Dermis microvascular lymphatic vessel endothelial cell (primary cell): ENCODE measurements around the gene MSI2. TPM values are rescaled to one million over a fixed set of nuclear protein-coding genes. Genes with fewer than 3 reads are reported as not detected.
A peak's percentile ranks its signal among the peaks of the same experiment; 100 is the strongest.

Source experiments
- DNase-seq, 2 donors: peaks; one replicate each; pipeline versions ENCODE4 v3.0.0 to v3.0.0-alpha.2; 2010; ENCODE audit warnings: low read depth in 2 of 2
- total RNA-seq: library from RNA; depleted of rRNA; stranded (reverse); fragments of >200 nt; gene quantifications from 2 replicates; pipeline ENCODE4 v1.2.1, GENCODE V29; 2014

Gene MSI2
- total RNA-seq, 1 donor from 2014 or later: 7.4 TPM

DNA sequence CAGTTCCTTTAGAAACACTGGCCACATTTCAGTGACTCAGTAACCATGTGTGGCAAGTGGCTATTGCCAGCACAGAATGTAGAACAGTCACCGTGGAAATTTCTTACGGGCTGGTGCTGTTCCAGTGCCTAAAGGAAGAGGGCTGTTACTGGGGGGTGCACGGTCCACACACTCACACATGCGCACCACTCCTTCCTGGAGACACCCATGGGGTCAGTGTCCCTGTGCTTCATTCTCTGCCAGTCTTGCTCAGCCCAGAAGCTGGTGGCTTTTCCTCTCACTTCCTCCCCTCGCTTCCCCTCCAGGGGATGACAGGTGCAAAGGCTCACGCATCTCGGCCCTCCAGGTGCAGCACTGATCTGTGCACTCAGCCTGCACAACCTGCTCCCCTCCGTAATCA, 373.1 kb downstream of the MSI2 start:
- no peak for DNase-seq

DNA sequence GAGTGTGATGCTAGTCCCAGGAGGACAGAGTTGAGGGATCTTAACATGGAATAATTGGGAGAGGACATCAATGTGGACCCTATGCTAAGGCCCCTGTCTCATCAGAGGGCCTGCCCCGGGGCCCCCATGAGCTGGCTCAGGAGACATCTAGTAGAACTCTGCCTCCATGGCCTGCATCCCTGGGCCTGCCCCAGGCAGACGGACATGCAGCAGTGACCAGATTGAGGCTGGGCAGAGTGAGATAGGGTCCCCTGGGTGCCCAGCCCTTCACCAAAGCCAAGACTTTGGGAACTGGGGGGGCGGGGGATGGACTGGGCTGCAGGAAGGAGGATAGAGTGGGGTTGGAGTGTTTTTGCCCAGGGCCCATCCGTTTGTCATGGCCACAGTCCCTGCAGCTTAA, 373.6 kb downstream of the MSI2 start:
- DNase-seq: no peak

DNA sequence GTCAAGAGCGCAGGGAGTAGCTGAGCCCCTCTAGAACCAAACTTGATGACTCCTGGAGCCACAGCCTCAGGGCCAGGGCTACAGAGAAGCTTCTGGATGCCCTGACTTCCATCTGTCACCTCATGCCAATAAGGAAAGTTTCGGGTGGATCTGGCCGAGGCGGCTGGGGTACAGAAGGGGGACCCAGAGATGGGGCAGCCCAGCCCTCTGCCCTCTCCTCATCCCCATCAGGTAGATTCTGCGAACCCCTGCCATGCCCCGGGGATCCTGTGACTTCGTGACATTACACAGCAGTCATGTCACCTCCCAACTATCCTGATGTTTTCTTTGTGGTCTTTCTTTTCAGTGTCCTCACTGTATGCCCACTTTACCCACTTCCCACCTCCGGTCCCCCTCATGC, 374.4 kb downstream of the MSI2 start:
- no peak for DNase-seq

DNA sequence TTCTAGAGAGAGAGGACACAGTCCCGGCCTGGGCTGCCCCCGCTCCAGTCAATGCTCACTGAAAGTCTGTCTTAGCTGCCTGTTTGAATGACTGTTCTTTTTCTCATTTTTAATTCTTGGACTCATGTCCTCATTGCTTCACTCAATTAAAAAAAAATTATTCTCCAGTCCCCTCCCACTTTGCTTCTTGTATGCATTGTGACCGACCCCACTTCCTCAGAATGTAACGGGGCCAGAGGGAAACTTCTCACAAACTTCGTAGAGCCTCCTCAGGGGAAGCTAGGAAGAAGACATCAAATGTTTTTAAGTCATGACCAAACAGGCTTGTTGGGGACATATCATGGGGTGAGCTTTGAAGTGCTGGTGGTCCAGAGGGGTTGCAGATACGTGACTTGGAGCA, 375.5 kb downstream of the MSI2 start:
- DNase-seq: no peak

DNA sequence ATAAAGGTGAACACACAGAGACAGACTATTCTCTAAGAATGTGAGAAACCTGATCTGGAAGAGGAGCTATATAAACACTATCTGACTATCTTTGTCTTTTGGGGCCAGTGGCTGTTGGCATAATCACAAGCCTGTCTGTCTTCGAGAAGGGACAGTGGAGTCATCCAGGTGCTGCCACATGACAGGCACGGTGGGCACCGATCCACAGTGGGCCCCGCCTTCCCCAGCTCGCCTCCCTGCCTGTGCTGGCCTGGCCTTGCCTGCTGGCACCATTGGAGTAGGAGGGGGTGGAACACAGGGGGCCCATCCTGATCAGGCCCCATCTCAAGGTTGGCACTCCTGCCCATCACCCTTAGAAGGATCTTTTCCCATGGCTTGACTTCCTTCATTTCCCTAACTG, 376.0 kb downstream of the MSI2 start:
- no peak for DNase-seq

DNA sequence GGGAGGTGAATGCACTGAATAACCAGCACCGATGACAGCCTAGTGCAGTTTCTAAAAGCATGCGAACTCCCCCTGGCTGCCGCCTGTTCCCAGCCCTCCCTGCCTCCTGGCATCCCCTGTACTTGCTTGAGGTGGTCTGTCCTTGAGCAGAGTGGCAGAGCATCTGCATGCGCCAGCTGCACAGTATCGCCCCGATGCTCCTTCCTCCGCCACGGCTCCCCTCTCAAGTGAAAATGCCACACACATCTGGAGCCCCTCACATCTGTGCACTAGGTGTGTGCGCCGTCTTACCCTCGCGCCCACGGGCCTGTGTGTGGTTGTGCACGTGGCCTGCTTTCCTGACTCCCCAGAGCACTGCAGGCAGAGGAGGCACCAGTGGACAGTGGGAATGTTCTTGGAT, 376.9 kb downstream of the MSI2 start:
- no peak for DNase-seq

DNA sequence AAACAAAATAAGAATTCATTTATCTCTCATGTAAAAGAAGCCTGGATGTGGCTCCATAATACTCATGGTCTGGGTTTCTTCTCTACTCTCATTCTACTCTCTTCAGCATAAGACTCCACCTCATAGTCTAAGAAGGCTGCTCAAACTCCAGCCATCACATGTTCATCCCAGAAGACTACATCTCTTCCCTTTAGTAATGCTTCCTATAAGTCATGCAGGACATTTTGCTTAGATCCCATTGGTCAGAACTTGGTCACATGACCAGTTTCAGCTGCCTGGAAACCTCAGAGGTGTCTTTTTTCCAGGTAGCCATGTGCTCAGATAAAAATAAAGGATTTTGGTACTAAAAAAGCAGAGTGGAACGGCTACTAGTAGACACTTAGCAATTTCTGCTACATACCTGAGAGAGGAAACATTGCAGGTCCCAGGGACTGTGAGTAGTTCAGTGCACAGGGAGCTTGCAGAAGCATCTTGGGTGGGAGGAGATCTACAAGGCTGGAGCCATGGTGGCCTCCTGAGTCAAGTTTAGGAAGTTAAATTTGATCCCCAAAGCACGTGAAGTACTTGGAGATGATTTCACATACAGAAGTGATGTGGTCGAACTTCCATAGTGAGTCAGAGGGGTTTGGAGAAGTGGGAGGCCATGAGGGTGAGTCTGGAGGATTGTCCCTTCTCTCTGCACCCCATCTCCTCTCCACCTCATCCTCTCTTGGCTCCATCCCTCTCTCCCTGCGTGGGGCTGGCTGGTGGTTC, 378.6 kb downstream of the MSI2 start:
- DNase-seq: no peak

DNA sequence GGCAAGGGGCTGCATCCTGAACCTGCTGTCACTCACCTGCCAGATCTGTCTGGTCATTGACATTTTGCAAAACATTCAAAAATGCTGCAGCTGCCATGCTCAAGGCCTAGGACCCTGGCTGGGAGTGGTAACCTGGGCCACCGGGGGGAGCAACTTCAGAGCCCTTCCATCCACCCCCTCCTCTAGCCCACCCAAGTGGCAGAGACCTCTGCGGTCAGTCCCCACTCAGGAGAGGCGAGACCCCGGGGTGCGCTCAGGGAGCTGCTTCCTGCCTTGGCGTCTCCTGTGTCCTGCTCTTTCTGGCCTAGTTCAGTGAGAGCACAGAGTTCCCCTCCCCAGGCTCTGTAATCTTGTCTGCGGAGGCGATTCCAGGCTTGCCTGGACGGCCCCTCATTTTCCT, 380.0 kb downstream of the MSI2 start:
- no peak for DNase-seq

DNA sequence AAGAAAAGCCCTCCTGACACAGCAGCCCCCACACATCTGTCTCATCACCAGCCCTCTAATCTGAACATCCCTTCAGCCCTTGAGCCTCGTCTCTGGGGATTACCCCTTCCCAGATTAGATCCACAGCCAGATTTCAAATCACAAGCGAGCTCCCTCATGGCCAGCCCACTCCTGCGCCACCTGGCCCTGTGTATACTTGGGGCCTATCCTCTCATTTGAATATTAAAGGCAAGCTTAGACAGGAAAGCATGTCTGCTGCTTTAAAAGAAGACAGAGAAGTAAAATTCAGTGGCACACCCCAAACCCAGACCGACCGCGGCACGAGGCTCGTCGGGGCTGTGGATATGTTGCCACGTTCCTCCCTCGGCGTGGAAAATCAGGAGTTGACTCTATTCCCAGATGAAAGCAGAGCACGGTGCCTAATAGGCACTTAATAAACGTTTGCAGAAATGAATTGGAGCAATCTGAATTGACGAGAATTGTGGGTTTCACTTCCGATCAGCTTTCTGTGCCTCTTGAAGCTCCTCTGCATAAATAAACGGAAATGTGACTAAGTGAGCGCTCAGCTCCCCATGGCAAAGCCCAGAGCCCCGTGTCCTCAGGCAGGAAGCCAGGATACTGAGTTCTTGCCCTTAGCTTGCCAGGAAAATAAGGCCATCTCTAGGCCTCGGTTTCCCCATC, 380.8 kb downstream of the MSI2 start:
- peak in 1 of 2 donors; percentile 42 for DNase-seq

DNA sequence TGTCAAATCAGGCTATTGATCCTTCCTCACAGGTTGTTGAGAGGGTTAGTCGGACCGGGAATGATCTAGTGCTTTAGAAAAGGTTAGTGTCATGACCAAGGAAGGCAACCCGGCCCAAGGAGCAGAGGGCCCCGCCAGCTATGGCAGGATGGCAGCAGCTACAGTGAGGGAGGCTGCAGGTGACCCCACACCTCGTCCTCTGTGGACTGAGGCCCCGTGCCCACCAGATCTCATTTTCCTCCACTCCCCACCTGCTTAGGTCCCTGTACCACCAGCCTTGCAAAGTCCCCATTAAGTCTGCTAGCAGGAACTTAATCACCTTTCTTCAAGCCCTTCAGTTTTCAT, 381.3 kb downstream of the MSI2 start:
- DNase-seq: no peak

DNA sequence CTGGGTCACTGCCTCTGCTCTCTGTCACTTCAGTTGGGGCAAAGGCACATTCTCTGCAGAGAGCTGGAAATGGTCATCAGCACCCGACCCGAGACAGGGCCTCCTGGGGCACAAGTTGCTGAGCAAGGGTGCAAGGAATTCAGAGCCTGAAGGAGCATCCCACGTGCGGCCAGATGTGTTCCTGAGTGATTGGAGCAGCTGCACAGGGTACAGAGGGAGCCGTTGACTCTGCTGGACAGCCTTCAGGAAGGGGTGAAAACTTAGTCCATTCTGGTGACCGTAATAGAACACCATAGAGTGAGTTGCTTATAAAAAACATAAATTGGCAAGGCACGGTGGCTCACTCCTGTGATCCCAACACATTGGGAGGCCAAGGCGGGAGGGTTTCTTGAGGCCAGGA, 382.0 kb downstream of the MSI2 start:
- DNase-seq: no peak

DNA sequence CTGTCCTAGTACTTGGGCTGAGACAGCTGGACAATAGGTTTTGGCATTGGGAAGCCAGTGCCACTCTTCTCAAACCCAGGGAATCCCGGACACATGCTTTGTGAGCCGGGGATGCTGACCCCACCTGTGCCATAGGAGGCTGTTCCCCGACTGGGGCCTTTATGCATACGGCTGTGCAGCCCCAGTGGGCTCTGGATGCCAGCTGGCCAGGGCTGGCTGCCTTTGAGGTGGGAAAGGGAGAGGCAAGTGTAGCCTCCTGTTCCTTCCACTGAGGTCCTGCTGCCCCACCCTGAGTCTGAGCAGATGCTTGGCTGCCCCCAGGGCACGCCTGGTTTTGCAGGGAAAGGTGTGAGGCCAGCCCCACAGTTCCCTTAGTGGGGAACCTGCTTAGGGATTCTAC, 383.1 kb downstream of the MSI2 start:
- DNase-seq: no peak

DNA sequence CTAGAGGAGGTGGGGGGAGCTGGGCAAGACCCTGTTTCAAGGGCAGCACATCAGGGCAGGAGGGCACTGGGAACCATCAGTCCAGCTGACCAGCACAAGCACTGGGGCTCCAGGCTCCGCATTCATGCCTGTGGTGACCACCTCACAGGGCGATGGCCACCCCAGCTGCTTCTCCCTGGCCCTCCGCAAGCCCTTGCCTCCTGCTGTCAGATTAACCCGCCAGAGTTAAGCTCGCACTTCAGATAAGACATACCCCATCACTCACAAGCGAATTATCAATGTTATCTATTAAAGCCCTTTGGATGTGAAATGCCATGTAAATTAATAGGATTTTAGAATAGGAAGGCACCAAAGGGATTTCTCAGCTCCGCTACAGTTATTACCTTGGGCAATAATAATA, 383.8 kb downstream of the MSI2 start:
- DNase-seq: no peak

DNA sequence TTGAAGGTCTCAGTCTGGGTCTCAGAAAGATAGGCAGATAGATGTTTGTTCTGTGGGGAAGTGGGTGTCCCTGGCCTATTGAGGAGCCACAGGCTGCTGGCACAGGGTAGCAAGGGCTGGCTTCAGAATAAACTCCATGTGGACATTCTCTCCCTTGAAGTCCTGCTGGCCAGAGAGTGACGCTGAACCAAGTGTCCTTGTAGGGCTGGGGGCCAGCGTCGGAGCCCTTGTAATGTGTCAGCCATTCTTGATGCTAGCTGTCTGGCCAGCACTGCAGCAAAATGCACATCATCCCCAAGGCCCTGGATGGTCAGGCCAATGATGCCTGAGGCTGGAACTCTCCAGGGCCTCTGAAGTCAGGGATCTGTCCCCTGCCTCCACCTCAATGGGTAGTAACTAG, 385.4 kb downstream of the MSI2 start:
- no peak for DNase-seq

DNA sequence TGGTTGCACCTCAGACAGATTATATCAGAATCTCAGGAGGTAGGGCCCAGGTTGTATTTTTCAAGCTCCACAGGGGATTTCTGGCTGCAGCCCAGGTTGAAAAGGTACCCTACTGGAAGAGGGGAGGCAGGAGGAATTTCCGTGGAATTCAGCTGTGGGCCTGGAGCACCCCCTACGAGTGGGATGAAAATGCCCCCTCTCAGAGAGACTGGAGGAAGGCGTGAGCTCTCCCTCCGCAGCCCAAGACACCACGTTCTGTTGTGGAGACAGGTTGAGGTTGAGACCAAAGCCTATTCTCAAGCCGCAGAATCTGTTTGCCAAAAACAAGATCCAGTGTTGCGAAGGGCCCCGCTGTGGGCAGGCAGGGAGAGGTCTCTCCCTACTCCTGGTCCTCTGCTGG, 386.7 kb downstream of the MSI2 start:
- DNase-seq: no peak

DNA sequence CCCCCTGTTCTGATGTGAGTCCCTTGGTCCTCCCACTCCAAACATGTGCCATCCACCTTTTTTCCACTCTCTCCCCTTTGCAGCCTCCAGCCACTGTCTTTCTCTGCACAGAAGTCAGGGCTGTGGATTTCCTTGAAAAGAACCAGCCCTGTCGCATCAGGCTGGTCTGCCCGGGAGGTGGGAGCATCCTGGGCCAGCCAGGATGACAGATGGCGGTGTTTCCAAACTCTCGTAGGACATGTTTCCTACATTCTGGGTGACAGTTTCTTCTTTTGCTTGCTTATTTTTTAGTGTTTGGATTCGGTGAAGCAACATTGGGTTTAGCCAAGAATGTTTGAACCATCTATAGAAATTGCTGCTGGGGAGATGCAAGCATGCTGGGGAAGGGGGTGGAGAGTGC, 388.0 kb downstream of the MSI2 start:
- no peak for DNase-seq

DNA sequence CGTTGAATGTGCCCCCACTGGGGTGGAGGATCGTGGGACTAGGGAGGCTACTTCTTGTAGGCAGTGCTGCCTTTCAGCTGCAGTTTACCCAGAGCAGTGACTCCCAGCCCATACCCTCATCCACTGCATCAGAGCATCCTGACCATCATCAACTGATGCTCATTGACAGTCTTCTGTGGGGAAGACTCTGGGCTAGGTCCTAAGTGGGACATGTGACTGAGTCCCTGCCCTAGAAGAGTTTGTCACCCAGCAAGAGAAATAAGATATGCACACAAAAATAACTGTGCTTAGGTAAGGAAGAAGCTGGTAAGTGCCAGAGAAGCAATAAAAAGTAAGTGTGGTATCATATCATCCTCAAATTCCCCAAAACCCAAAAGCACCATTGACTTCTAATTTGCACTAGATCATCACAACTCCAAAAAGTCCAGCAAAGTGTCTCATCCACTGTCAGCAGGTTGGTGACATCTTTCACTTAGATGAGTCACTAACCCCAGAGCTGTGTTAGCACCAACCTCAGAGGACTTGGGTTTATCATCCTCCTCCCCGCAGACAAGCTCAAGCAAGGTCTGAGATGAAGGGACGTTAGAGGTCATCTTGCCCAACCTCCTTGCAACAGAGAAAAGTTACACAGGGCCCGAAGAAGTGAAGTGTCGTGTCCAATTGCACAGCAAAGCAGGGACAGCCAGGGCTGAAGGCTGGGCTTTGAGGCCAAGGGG, 389.8 kb downstream of the MSI2 start:
- DNase-seq: no peak

DNA sequence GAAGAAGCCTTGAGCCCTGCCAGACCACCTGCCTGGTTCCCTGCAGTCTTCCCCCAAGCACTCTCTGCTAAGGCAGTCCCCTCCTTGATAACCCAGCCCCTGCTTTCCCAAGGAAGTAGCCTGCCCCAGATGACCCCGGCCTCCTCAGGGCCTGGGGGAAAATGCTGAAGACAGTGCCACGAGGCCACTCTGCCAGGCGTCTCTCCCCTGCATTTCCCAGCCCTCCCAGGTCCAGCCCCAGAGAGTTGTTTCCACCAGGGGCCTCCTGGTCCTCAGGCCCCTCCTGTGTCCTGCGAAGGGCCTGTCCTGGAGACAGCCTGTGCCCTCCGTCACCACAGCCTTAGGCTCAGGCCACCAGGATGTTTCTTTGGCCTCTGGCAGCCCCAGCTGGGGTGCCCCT, 392.4 kb downstream of the MSI2 start:
- no peak for DNase-seq

DNA sequence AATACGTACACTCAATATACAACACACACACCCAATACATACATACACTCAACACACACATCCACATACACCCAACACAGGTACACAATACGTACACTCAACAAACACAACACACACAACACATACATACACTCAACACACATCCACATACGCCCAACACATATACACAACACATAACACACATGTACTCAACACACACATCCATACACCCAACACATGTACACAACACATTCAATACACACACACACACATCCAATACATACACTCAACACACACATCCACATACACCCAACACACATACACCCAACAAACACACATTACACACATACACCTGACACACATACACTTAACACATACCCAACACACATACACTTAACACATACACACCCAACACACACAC, 392.9 kb downstream of the MSI2 start:
- DNase-seq: no peak

DNA sequence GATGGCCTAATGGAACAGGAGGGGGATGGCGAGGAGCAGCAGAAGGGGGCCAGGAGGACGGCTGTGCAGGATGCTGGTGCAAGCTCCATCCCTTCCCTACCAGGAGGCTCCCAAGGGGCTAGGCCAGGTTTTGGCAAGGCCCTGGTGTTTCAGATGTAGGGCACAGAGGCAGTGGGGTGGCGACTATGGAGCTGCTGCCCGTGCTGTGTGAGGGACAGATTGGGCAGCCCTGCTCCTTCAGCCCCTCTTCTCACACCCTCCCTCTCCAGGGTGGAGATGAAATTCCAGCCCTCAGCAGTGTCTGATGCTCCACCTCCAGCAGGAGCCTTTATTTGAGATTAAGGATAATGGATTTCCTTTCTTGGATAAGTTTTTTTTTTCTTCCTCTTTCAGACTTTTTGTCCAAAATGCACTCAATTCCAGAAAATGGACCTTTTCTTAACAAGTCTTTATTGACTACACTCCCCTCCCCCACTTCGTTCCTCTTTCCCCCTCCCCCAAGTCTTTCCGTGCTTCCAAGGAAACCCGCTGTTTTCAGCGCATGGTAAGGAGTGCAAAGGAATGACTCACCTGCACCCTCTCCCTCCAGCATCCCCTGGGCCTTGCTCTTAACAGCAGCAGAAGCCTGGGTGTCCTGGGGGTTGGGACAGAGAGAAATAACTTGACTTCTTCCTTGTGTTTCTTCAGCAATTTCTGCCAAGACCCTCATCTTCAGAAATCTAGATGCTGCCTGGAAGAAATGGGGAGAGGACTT, 393.6 kb downstream of the MSI2 start:
- DNase-seq: no peak

DNA sequence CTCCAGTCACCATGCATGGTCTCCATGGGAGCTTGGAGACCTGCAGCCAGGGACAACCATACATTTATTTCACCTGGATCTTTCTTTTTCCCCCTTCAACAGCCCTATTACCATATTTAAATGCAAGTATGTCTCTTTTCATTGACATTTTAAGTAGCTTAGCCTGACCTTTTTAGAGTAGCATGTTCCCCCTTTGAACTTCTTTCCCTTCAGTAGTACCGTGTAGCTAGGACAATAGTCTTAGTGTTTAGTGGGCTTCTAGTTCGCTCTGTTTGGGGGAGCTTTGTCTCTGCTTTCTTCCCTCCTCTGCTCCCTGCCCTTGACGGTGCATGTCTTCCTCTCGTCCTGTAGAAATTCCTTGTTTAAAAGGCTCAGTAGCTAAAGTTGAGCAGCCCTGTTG, 394.2 kb downstream of the MSI2 start:
- no peak for DNase-seq

DNA sequence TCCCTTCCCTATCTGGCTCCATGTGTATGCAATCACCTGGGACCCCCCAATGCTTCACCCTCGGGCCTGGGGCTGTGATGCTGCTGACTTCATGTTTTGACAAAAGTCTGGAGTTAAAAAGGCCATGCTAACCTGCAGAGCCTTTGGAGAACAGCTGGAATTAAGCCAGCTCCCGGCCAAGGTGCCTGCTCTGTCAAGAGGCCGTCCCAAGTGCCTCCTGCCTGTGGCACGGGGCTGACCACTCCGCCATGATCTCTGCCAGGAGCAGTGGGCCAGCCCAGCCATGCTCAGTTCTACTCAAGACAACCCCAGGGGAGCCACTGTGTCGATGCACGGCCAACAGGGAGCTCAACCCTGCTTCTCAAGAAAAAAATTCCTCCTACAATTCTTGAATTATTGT, 395.1 kb downstream of the MSI2 start:
- DNase-seq: no peak
